ENCODE measurements around the gene VAX1.

DNA sequence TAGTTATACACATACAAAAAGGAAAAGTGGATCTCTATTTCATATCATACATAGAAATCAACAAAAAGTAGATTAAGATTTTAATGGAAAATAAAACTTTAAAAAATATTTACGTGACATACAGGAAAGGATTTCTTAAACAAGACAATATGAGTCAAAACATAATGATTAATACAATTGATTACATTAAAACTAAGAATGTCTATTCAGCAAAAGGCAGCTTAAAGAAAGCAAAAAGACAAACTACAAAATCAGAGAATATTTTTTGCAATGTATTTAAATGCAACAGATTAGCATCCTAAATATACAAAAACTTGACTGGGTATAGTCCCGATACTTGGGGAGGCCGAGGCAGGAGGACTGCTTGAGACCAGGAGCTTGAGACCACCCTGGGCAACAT, 50.5 kb downstream of the VAX1 start:
- no peak for TF ChIP-seq POLR2AphosphoS5 (IDR thresholded peaks at IDR 0.05; ENCODE audit: low read depth, low read length)
- TF ChIP-seq, protein P1, sequence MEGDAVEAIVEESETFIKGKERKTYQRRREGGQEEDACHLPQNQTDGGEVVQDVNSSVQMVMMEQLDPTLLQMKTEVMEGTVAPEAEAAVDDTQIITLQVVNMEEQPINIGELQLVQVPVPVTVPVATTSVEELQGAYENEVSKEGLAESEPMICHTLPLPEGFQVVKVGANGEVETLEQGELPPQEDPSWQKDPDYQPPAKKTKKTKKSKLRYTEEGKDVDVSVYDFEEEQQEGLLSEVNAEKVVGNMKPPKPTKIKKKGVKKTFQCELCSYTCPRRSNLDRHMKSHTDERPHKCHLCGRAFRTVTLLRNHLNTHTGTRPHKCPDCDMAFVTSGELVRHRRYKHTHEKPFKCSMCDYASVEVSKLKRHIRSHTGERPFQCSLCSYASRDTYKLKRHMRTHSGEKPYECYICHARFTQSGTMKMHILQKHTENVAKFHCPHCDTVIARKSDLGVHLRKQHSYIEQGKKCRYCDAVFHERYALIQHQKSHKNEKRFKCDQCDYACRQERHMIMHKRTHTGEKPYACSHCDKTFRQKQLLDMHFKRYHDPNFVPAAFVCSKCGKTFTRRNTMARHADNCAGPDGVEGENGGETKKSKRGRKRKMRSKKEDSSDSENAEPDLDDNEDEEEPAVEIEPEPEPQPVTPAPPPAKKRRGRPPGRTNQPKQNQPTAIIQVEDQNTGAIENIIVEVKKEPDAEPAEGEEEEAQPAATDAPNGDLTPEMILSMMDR (IDR thresholded peaks at IDR 0.05) = no peak
- no peak for TF ChIP-seq SIN3A (IDR thresholded peaks at IDR 0.05; ENCODE audit: borderline replicate concordance, insufficient read depth, low read depth, low read length)
- TF ChIP-seq, protein P2, sequence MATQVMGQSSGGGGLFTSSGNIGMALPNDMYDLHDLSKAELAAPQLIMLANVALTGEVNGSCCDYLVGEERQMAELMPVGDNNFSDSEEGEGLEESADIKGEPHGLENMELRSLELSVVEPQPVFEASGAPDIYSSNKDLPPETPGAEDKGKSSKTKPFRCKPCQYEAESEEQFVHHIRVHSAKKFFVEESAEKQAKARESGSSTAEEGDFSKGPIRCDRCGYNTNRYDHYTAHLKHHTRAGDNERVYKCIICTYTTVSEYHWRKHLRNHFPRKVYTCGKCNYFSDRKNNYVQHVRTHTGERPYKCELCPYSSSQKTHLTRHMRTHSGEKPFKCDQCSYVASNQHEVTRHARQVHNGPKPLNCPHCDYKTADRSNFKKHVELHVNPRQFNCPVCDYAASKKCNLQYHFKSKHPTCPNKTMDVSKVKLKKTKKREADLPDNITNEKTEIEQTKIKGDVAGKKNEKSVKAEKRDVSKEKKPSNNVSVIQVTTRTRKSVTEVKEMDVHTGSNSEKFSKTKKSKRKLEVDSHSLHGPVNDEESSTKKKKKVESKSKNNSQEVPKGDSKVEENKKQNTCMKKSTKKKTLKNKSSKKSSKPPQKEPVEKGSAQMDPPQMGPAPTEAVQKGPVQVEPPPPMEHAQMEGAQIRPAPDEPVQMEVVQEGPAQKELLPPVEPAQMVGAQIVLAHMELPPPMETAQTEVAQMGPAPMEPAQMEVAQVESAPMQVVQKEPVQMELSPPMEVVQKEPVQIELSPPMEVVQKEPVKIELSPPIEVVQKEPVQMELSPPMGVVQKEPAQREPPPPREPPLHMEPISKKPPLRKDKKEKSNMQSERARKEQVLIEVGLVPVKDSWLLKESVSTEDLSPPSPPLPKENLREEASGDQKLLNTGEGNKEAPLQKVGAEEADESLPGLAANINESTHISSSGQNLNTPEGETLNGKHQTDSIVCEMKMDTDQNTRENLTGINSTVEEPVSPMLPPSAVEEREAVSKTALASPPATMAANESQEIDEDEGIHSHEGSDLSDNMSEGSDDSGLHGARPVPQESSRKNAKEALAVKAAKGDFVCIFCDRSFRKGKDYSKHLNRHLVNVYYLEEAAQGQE (IDR thresholded peaks at IDR 0.05; ENCODE audit: insufficient read depth in 1 of 2, low read depth in 2 of 2, low read length in 1 of 2) = no peak
